Vagina (tissue), 2 donors: ENCODE data around the gene RASGRP3.

Source experiments
- POLR2AphosphoS5 ChIP-seq, 2 donors: sonication (generic); formaldehyde crosslinking; IDR thresholded peaks; one replicate each; pipeline ENCODE4 v1.9.0; 2017; ENCODE audit warnings: antibody characterized with exemption in 2 of 2, mild to moderate bottlenecking in 2 of 2, low read depth in 1 of 2; ENCODE audit not compliant: insufficient read depth in 1 of 2
- TF ChIP-seq, protein P1 (sequence below), 3 experiments: fragments of 450-650 bp in 2 of 3; fragments of 200-600 bp in 1 of 3; sonication (generic) in 1 of 3; IDR thresholded peaks; one replicate each; pipeline ENCODE4 v1.5.1; 2017 to 2019; ENCODE audit warnings: antibody characterized with exemption in 3 of 3, mild to moderate bottlenecking in 2 of 3, moderate library complexity in 2 of 3

GRCh38 chr2:33606100-33606499 is 129.7 kb downstream of the RASGRP3 start:
- TF ChIP-seq, protein P1, sequence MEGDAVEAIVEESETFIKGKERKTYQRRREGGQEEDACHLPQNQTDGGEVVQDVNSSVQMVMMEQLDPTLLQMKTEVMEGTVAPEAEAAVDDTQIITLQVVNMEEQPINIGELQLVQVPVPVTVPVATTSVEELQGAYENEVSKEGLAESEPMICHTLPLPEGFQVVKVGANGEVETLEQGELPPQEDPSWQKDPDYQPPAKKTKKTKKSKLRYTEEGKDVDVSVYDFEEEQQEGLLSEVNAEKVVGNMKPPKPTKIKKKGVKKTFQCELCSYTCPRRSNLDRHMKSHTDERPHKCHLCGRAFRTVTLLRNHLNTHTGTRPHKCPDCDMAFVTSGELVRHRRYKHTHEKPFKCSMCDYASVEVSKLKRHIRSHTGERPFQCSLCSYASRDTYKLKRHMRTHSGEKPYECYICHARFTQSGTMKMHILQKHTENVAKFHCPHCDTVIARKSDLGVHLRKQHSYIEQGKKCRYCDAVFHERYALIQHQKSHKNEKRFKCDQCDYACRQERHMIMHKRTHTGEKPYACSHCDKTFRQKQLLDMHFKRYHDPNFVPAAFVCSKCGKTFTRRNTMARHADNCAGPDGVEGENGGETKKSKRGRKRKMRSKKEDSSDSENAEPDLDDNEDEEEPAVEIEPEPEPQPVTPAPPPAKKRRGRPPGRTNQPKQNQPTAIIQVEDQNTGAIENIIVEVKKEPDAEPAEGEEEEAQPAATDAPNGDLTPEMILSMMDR (IDR thresholded peaks at IDR 0.05): no peak
- no peak for TF ChIP-seq POLR2AphosphoS5 (IDR thresholded peaks at IDR 0.05; ENCODE audit: insufficient read depth in 1 of 2, low read depth in 1 of 2)
